GM18873 (cell line): ENCODE measurements around the gene FARS2.

Source experiments
- ATAC-seq: cut with Tn5 transposase; IDR thresholded peaks from one replicate; pipeline ENCODE4 v1.9.1; 2021; ENCODE audit warnings: mild to moderate bottlenecking, moderate library complexity, moderate number of reproducible peaks; ENCODE audit not compliant: unreplicated experiment, low FRiP score

Gene FARS2

DNA sequence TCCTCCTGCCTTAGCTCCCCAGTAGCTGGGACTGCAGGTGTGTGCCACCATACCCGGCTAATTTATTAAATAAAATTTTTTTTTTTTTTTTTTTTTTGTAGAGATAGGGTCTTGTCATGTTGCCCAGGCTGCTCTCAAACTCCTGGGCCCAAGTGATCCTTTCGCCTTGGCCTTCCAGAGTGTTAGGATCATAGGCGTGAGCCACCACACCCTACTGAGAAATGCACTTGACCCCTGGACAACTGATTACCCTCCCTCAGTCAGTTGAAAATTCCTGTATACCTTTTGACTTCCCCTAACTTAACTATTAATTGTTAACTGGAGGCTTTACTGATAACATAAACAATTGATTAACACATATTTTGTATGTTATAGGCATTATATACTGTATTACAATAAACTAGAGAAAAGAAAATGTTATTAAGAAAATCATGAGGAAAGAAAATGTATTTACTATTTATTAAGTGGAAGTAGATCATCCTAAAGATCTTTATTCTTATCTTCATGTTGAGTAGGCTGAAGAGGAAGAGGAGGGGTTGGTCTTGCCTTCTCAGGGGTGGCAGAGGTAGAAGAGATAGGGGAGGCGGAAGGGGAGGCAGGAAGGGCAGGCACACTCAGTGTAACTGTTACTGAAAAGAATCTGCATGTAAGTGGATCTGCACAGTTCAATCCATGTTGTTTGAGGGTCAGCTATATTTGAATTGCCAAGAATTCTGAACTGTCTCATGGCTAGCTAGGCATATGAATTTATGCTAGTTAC is 104.3 kb downstream of the FARS2 start:
- no peak for ATAC-seq

GRCh38 chr6:5366941-5367340 is 105.6 kb downstream of the FARS2 start:
- no peak for ATAC-seq

DNA sequence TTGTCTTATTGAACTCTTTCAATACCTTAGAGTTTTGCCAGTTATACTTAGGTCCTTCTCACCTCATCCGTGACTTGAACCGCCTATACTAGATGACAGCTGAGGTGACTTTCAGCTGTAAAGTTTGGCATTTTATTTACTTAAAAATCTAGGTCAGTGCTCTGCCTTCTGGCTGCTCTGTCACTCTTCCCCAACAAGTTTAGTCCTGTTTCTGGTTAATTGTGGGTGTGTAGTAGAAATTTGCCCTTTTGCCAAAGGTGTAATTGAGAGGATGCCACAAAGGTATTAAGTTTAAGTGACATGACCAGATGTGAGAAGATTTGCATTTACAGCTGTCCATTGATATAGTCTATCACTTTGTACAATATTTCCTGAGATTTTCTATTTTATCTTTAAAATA is 106.2 kb downstream of the FARS2 start:
- no peak for ATAC-seq

GRCh38 chr6:5373430-5373829 is 112.1 kb downstream of the FARS2 start:
- no peak for ATAC-seq

- ATAC-seq = no peak
Measured at GRCh38 chr6:5378331-5378730, 117.0 kb downstream of the FARS2 start.

- ATAC-seq = no peak
Measured at GRCh38 chr6:5379647-5380242, 118.4 kb downstream of the FARS2 start.

GRCh38 chr6:5383856-5384255 is 122.5 kb downstream of the FARS2 start:
- ATAC-seq = no peak

GRCh38 chr6:5384276-5384675 is 123.0 kb downstream of the FARS2 start:
- ATAC-seq = no peak

DNA sequence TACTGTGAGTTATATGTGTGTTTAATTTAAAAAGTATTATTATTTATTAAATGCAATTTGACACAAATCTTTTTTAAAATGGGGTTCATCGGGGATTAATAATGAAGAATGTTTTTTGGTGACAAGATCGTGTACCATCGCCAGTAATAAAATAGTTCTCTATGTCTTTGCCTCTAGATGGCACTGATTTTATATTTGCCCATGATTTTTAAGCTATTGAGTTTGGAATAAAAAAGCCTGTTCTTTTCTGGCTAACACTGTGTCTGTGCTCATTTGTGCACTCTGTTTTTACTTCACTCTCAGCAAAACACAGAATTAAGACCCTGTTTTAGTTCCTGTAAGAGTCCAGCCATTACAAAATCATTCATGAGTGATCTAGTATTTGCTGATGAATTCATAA is 127.0 kb downstream of the FARS2 start:
- no peak for ATAC-seq

- no peak for ATAC-seq
Measured at GRCh38 chr6:5389086-5389745, 127.9 kb downstream of the FARS2 start.

DNA sequence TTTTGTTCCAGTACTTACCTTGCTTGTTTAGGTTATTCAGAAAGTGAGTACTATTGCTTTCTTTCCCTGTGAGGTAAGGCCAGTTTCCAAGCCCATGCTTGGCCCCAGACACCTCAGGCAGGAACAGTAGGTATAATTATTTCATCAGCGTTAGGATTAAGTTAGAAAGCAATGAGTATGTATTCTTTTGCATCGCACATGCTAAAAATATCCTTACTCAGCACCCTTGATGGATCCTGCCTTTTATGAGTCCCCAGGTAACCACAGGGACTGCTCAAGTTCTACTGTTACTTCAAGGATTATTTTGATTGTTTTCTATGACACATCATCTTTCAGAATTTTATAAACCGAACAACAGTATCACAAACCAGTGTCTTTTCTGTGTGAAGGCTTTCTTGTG is 128.9 kb downstream of the FARS2 start:
- ATAC-seq = no peak

- ATAC-seq = no peak
Measured at GRCh38 chr6:5394280-5394679, 133.0 kb downstream of the FARS2 start.

DNA sequence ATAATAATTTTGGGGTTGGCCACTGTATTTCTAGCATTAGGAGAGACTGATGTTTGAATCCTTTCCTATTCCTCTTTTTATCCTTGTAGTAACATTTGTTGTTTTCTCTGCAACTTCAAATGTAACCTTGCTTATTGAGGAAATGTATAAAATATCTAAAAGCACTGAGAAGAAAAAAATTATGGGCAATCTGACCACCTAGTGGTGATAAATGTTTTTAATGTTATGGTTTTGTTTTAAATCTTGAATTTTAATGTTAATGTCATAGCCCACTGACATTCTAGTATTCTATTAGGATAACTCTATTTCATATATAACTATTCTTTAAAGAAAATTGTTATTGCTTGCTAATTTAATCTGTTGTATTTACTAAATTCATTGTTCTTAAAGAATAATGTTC is 134.4 kb downstream of the FARS2 start:
- ATAC-seq = no peak

GRCh38 chr6:5398530-5398929 is 137.2 kb downstream of the FARS2 start:
- ATAC-seq = no peak

DNA sequence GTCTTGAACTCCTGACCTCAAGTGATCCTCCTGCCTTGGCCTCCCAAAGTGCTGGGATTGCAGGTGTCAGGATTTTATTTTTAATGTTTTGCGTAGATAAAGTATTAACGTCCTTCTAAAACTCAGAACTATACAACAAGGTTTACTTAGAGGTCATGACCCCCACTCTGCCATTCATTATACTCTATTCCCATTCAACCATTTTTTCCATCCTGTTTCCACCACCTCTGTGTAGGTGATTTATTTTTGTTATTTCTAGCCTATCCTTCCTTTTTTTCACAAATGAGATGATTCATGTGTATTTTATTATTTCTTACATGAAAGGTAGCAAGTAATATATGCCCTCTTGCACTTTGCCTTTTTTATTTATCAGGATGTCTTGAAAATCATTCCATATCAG is 138.1 kb downstream of the FARS2 start:
- no peak for ATAC-seq

- ATAC-seq = no peak
Measured at GRCh38 chr6:5401845-5402738, 140.8 kb downstream of the FARS2 start.

DNA sequence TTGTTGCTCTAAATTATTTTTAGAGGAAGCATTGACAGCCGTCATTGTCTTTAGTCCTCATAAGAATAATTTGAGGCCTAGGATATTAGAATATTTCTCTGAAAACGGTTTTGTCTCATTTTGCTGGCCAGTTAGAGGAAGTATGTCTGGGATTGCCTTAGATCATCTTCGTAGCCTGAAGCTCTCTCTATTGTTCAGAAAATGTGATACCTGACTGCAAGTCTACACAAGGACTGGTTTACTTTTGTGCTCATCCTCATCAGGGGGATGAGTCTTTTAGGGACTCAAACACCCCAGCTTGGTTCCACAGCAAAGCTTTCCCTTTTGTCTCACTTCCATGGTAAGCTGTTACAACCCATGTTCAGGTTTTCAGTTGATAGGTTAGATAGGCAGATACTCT is 141.8 kb downstream of the FARS2 start:
- ATAC-seq = no peak

DNA sequence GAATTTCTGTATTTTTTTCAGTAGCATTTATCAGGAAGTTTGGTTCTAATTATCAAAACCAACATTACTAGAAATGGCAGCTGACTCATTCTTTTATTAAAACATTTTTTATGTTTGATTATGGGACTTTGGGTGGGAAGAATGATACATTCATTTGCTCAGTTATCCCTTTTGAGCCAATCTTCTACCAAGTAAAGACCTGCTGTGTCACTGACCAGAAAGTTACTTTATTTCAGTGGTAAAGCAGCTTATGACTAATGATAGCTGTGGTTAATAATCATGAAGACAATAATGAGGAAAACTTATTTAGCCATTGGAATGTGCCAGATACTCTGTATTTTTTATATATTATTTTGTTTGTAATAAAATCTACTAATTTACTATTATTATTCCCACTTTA is 142.3 kb downstream of the FARS2 start:
- ATAC-seq = no peak

- ATAC-seq = no peak
Measured at GRCh38 chr6:5405976-5406375, 144.7 kb downstream of the FARS2 start.

- no peak for ATAC-seq
Measured at GRCh38 chr6:5411414-5411813, 150.1 kb downstream of the FARS2 start.

GRCh38 chr6:5412017-5412416 is 150.7 kb downstream of the FARS2 start:
- ATAC-seq = no peak
